H9 (cell line): ENCODE results near the gene FAM107A. TPM values are rescaled to one million over a fixed set of nuclear protein-coding genes. Genes with fewer than 3 reads are reported as not detected.
"Not testable (repeated sequence)": the region's sequence is repeated elsewhere in the genome, so short reads cannot be mapped to it uniquely, and the experiment has no call there.

Experiments used
- DNase-seq: peaks from one replicate; pipeline ENCODE4 v3.0.0-alpha.2; 2017
- H2AFZ ChIP-seq: one replicate; pipeline ENCODE4 v1.6.1; 2013; ENCODE audit warnings: mild to moderate bottlenecking, low read length, control low read depth, moderate library complexity
- H2AK5ac ChIP-seq: 2 replicates; pipeline ENCODE4 v1.6.1; 2013; ENCODE audit warnings: low read length, control low read depth, mixed read lengths; ENCODE audit not compliant: insufficient read length
- H2BK120ac ChIP-seq: one replicate; pipeline ENCODE4 v1.6.1; 2013; ENCODE audit warnings: low read depth, mild to moderate bottlenecking, low read length, control low read depth, inconsistent platforms; ENCODE audit not compliant: poor library complexity, severe bottlenecking
- H2BK12ac ChIP-seq: 2 replicates; pipeline ENCODE4 v1.6.1; 2013; ENCODE audit warnings: low read length, control low read depth, mixed read lengths, low read depth; ENCODE audit not compliant: insufficient read length
- H2BK15ac ChIP-seq: 2 replicates; pipeline ENCODE4 v1.6.1; 2013; ENCODE audit warnings: low read depth, low read length, control low read depth
- H2BK20ac ChIP-seq: one replicate; pipeline ENCODE4 v1.6.1; 2013; ENCODE audit warnings: low read depth, mild to moderate bottlenecking, low read length, control low read depth, inconsistent platforms; ENCODE audit not compliant: poor library complexity, severe bottlenecking
- H2BK5ac ChIP-seq: 2 replicates; pipeline ENCODE4 v1.6.1; 2013; ENCODE audit warnings: low read length, control low read depth, mixed read lengths; ENCODE audit not compliant: insufficient read length
- H3K14ac ChIP-seq: 2 replicates; pipeline ENCODE4 v1.6.1; 2013; ENCODE audit warnings: low read length, control low read depth; ENCODE audit not compliant: insufficient read depth
- H3K18ac ChIP-seq: 2 replicates; pipeline ENCODE4 v1.6.1; 2013; ENCODE audit warnings: low read depth, mild to moderate bottlenecking, mixed read lengths, low read length, control low read depth; ENCODE audit not compliant: insufficient read length
- H3K23ac ChIP-seq: 2 replicates; pipeline ENCODE4 v1.6.1; 2013; ENCODE audit warnings: low read length, control low read depth, mixed read lengths, low read depth; ENCODE audit not compliant: insufficient read length
- H3K23me2 ChIP-seq: 2 replicates; pipeline ENCODE4 v1.6.1; 2013; ENCODE audit warnings: low read depth, mild to moderate bottlenecking, mixed read lengths, low read length, control low read depth; ENCODE audit not compliant: insufficient read length, poor library complexity, severe bottlenecking
- H3K27ac ChIP-seq: 2 replicates; pipeline ENCODE4 v1.5.1; 2013; ENCODE audit warnings: low read length, control low read depth, mixed read lengths, low read depth; ENCODE audit not compliant: insufficient read length
- H3K27me3 ChIP-seq: 2 replicates; pipeline ENCODE4 v1.6.1; 2013; ENCODE audit warnings: low read length, control low read depth, inconsistent platforms; ENCODE audit not compliant: insufficient read depth
- H3K4ac ChIP-seq: 2 replicates; pipeline ENCODE4 v1.6.1; 2013; ENCODE audit warnings: low read depth, mild to moderate bottlenecking, control low read depth, inconsistent platforms, low read length, moderate library complexity
- H3K4me1 ChIP-seq: 2 replicates; pipeline ENCODE4 v1.6.1; 2013; ENCODE audit warnings: low read length, control low read depth, inconsistent platforms; ENCODE audit not compliant: insufficient read depth
- H3K4me2 ChIP-seq: 2 replicates; pipeline ENCODE4 v1.6.1; 2013; ENCODE audit warnings: low read length, control low read depth, mixed read lengths; ENCODE audit not compliant: insufficient read length, insufficient read depth
- H3K56ac ChIP-seq: 2 replicates; pipeline ENCODE4 v1.6.1; 2013; ENCODE audit warnings: low read depth, mild to moderate bottlenecking, mixed read lengths, low read length, control low read depth; ENCODE audit not compliant: insufficient read length
- H3K79me1 ChIP-seq: 2 replicates; pipeline ENCODE4 v1.6.1; 2013; ENCODE audit warnings: low read depth, mild to moderate bottlenecking, moderate library complexity, low read length, control low read depth, inconsistent platforms; ENCODE audit not compliant: insufficient read depth, poor library complexity, severe bottlenecking
- H3K79me2 ChIP-seq: 2 replicates; pipeline ENCODE4 v1.6.1; 2013; ENCODE audit warnings: low read length, control low read depth, inconsistent platforms; ENCODE audit not compliant: insufficient read depth
- H3K9ac ChIP-seq: 2 replicates; pipeline ENCODE4 v1.6.1; 2013; ENCODE audit warnings: low read length, control low read depth, mixed read lengths; ENCODE audit not compliant: insufficient read length; ENCODE audit errors: extremely low read depth
- H3K9me3 ChIP-seq: one replicate; pipeline ENCODE4 v1.6.1; 2013; ENCODE audit warnings: low read depth, low read length, inconsistent platforms; ENCODE audit not compliant: control insufficient read depth
- H3T11ph ChIP-seq: one replicate; pipeline ENCODE4 v1.6.1; 2013; ENCODE audit warnings: mild to moderate bottlenecking, low read length, control low read depth, inconsistent platforms
- H4K20me1 ChIP-seq: one replicate; pipeline ENCODE4 v1.6.1; 2013; ENCODE audit not compliant: control insufficient read depth, insufficient read length, insufficient read depth
- H4K5ac ChIP-seq: 2 replicates; pipeline ENCODE4 v1.6.1; 2013; ENCODE audit warnings: low read depth, mild to moderate bottlenecking, mixed read lengths, low read length, control low read depth; ENCODE audit not compliant: insufficient read length
- H4K8ac ChIP-seq: replicated peaks from 2 replicates; pipeline ENCODE4 v1.6.1; 2013; ENCODE audit warnings: low read length, control low read depth, mixed read lengths, low read depth; ENCODE audit not compliant: insufficient read length
- H4K91ac ChIP-seq: 2 replicates; pipeline ENCODE4 v1.6.1; 2013; ENCODE audit warnings: low read depth, mild to moderate bottlenecking, moderate library complexity, mixed read lengths, low read length, control low read depth; ENCODE audit not compliant: insufficient read length
- H3K27ac Mint-ChIP-seq, 3 experiments: 2 replicates in 2 of 3; 3 replicates in 1 of 3; pipeline ENCODE4 v1.8.0; 2020 to 2021; ENCODE audit warnings: mixed read lengths in 3 of 3, mild to moderate bottlenecking in 1 of 3, moderate library complexity in 1 of 3
- H3K27me3 Mint-ChIP-seq: 2 replicates; pipeline ENCODE4 v1.8.0; 2021; ENCODE audit warnings: low read depth, mild to moderate bottlenecking, moderate library complexity, mixed read lengths
- H3K36me3 Mint-ChIP-seq, 3 experiments: 2 replicates in 2 of 3; 3 replicates in 1 of 3; pipeline ENCODE4 v1.8.0; 2020 to 2021; ENCODE audit warnings: low read depth in 3 of 3, mixed read lengths in 3 of 3; ENCODE audit not compliant: insufficient read depth in 1 of 3
- H3K4me1 Mint-ChIP-seq, 2 experiments: 2 replicates each; pipeline ENCODE4 v1.8.0; 2020; ENCODE audit warnings: mixed read lengths in 2 of 2
- H3K4me3 Mint-ChIP-seq, 2 experiments: 2 replicates in 1 of 2; 3 replicates in 1 of 2; pipeline ENCODE4 v1.8.0; 2020 to 2021; ENCODE audit warnings: mild to moderate bottlenecking in 2 of 2, mixed read lengths in 2 of 2, moderate library complexity in 1 of 2
- H3K9me3 Mint-ChIP-seq, 2 experiments: 2 replicates in 1 of 2; 3 replicates in 1 of 2; pipeline ENCODE4 v1.8.0; 2020; ENCODE audit warnings: mild to moderate bottlenecking in 2 of 2, mixed read lengths in 2 of 2, moderate library complexity in 1 of 2
- WGBS: extraction: QIAGEN DNeasy Blood & Tissue Kit; methylation state at CpG from one replicate; pipeline ENCODE4 v1.1.7; 2013; ENCODE audit warnings: missing lambda C conversion rate, low lambda C conversion rate, mixed read lengths; ENCODE audit not compliant: insufficient read length; ENCODE audit errors: extremely low coverage; 5-methylcytosine and 5-hydroxymethylcytosine counted together
- total RNA-seq: library from RNA; stranded (reverse); gene quantifications from 2 replicates; pipeline ENCODE4 v1.2.1, GENCODE V29; 2021
- TF ChIP-seq, protein P1 (sequence below): fragments of 200-600 bp; sonication (generic); conservative IDR thresholded peaks from 3 replicates; pipeline ENCODE4 v1.8.0; 2021; ENCODE audit warnings: antibody characterized with exemption, mild to moderate bottlenecking

Gene FAM107A
- total RNA-seq, 1 experiment from 2014 or later: 0.11 TPM

DNA sequence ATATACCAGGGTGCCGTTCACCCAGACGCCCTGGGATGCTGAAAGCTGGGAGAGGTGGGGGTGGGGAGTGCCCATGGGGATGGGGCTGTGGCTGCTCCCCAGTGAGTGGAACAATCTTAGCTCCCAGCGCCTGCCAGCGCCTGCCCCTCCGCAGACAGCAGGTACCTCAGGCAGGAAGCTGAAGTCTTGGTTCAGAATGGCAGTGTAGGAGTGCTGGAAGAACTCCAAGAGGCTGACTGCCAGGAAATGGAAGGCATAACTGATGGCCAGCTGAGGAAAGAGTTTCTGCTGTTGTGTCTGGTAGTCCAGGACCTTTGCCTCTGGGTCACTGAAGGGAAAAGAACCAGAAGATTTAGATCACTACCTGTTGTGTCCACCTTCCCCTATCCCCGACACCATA is 48.6 kb downstream of the FAM107A start:
- no peaks in the 10 kb centered on the region for H3K27me3 Mint-ChIP-seq

GRCh38 chr3:58527440-58527839 is 49.8 kb downstream of the FAM107A start:
- DNase-seq, H3K27ac ChIP-seq: not testable (repeated sequence)

More for the DNA sequence above, 48.6 kb downstream of the FAM107A start:
- WGBS: no CpG with 5 or more reads among the region's 6 CpGs
- no peak overlapping the region for H3K4me2 ChIP-seq
- no peak overlapping the region for H3K56ac ChIP-seq
- H3K23ac ChIP-seq: no peak overlapping the region
- no peak overlapping the region for H2BK20ac ChIP-seq
- H2BK15ac ChIP-seq: no peak overlapping the region
- H3K9ac ChIP-seq: no peak overlapping the region
- no peak overlapping the region for H3K4ac ChIP-seq
- no peak overlapping the region for H2BK5ac ChIP-seq
- no peaks in the 10 kb centered on the region for H3K27me3 ChIP-seq
- Mint-ChIP-seq H3K27ac (peak overlapping the region in 1 of 3 experiments; percentile 85; a peak in 1 of 7 replicates), H3K36me3 (peaks cover 0 to 4% (median 0%) of the 10 kb centered on the region in 3 experiments; a peak in 2 of 7 replicates), H3K9me3 (peaks cover 2 to 4% of the 10 kb centered on the region in 2 experiments; a peak in 4 of 5 replicates), H3K4me1 (peaks cover 26 to 42% of the 10 kb centered on the region in 2 experiments), H3K4me3 (no peak overlapping the region)
- TF ChIP-seq, protein P1, sequence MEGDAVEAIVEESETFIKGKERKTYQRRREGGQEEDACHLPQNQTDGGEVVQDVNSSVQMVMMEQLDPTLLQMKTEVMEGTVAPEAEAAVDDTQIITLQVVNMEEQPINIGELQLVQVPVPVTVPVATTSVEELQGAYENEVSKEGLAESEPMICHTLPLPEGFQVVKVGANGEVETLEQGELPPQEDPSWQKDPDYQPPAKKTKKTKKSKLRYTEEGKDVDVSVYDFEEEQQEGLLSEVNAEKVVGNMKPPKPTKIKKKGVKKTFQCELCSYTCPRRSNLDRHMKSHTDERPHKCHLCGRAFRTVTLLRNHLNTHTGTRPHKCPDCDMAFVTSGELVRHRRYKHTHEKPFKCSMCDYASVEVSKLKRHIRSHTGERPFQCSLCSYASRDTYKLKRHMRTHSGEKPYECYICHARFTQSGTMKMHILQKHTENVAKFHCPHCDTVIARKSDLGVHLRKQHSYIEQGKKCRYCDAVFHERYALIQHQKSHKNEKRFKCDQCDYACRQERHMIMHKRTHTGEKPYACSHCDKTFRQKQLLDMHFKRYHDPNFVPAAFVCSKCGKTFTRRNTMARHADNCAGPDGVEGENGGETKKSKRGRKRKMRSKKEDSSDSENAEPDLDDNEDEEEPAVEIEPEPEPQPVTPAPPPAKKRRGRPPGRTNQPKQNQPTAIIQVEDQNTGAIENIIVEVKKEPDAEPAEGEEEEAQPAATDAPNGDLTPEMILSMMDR: no peak
- H3K79me1 ChIP-seq: no peaks in the 10 kb centered on the region
- H2AK5ac ChIP-seq: no peak overlapping the region
- no peak overlapping the region for H4K91ac ChIP-seq
- no peak overlapping the region for H2BK120ac ChIP-seq
- no peaks in the 10 kb centered on the region for H3K79me2 ChIP-seq
- H2AFZ ChIP-seq: no peak overlapping the region
- no peak overlapping the region for H3K14ac ChIP-seq
- H3K9me3 ChIP-seq: no peaks in the 10 kb centered on the region
- H3K4me1 ChIP-seq: no peaks in the 10 kb centered on the region; the same call in 1 of the 2 replicates
- H3T11ph ChIP-seq: no peak overlapping the region
- no peak overlapping the region for H4K5ac ChIP-seq
- no peak overlapping the region for H2BK12ac ChIP-seq
- no peaks in the 10 kb centered on the region for H3K23me2 ChIP-seq
- H4K8ac ChIP-seq: no peak overlapping the region
- H4K20me1 ChIP-seq: no peaks in the 10 kb centered on the region
- no peak for DNase-seq
- no peak overlapping the region for H3K27ac ChIP-seq
- H3K18ac ChIP-seq: no peak overlapping the region

More at GRCh38 chr3:58527440-58527839, 49.8 kb downstream of the FAM107A start:
- not testable (repeated sequence) for H3K27me3 ChIP-seq, H3T11ph ChIP-seq, H3K79me2 ChIP-seq, H3K4me2 ChIP-seq, H3K4me1 ChIP-seq, H3K4me3 Mint-ChIP-seq, H3K9me3 Mint-ChIP-seq, H3K14ac ChIP-seq, H2AFZ ChIP-seq, H3K9me3 ChIP-seq, H2BK5ac ChIP-seq, H2BK12ac ChIP-seq, H3K36me3 Mint-ChIP-seq, H3K4ac ChIP-seq, H4K20me1 ChIP-seq, H3K27me3 Mint-ChIP-seq, H2BK20ac ChIP-seq, H3K18ac ChIP-seq, H4K5ac ChIP-seq, H4K91ac ChIP-seq, H3K23ac ChIP-seq, H2BK120ac ChIP-seq, H3K27ac Mint-ChIP-seq, H3K9ac ChIP-seq, H2AK5ac ChIP-seq, H2BK15ac ChIP-seq, H3K79me1 ChIP-seq, H4K8ac ChIP-seq, H3K23me2 ChIP-seq, H3K56ac ChIP-seq
- WGBS: no CpG with 5 or more reads among the region's 3 CpGs
- H3K4me1 Mint-ChIP-seq: peaks cover 29 to 43% of the 10 kb centered on the region in 2 experiments
